Measurements from ENCODE around the gene MTUS2.
"Not testable (repeated sequence)": the region's sequence is repeated elsewhere in the genome, so short reads cannot be mapped to it uniquely, and the experiment has no call there.

Gene MTUS2

GRCh38 chr13:28955264-28955966 lies 135.3 kb downstream of the MTUS2 start:
- Mint-ChIP-seq H3K27ac (no peak overlapping the region), H3K9me3 (no peaks in the 10 kb centered on the region), H3K4me3 (no peak overlapping the region), H3K4me1 (no peaks in the 10 kb centered on the region), H3K27me3 (peaks cover 8 to 13% of the 10 kb centered on the region in 2 donors), H3K36me3 (no peaks in the 10 kb centered on the region)
- ATAC-seq (replicated peaks) (no peak), DNase-seq (no peak)

- Mint-ChIP-seq H3K27me3 (peaks cover 7 to 16% of the 10 kb centered on the region in 2 donors), H3K36me3 (no peaks in the 10 kb centered on the region)
These were observed 137.9 kb downstream of the MTUS2 start for GRCh38 chr13:28958018-28958417.

GRCh38 chr13:28958441-28958840 lies 138.3 kb downstream of the MTUS2 start:
- ATAC-seq (replicated peaks) = no peak
- peaks cover 8 to 16% of the 10 kb centered on the region in 2 donors for H3K27me3 Mint-ChIP-seq
- no peaks in the 10 kb centered on the region for H3K36me3 Mint-ChIP-seq
- no peaks in the 10 kb centered on the region for H3K9me3 Mint-ChIP-seq
- DNase-seq = no peak
- H3K4me3 Mint-ChIP-seq = no peak overlapping the region
- no peaks in the 10 kb centered on the region for H3K4me1 Mint-ChIP-seq
- no peak overlapping the region for H3K27ac Mint-ChIP-seq

More at GRCh38 chr13:28958018-28958417, 137.9 kb downstream of the MTUS2 start:
- ATAC-seq (replicated peaks) (no peak), DNase-seq (no peak)
- H3K4me1 Mint-ChIP-seq = no peaks in the 10 kb centered on the region
- H3K27ac Mint-ChIP-seq = no peak overlapping the region
- no peak overlapping the region for H3K4me3 Mint-ChIP-seq
- H3K9me3 Mint-ChIP-seq = no peaks in the 10 kb centered on the region

- no peak for ATAC-seq (replicated peaks)
- H3K27ac Mint-ChIP-seq = no peak overlapping the region
- H3K9me3 Mint-ChIP-seq = no peaks in the 10 kb centered on the region
- no peaks in the 10 kb centered on the region for H3K4me1 Mint-ChIP-seq
- H3K27me3 Mint-ChIP-seq = peaks cover 11 to 12% of the 10 kb centered on the region in 2 donors
- H3K36me3 Mint-ChIP-seq = no peaks in the 10 kb centered on the region
- H3K4me3 Mint-ChIP-seq = no peak overlapping the region
- no peak for DNase-seq
These were observed 143.9 kb downstream of the MTUS2 start for GRCh38 chr13:28964052-28964451.

GRCh38 chr13:28964803-28965202 lies 144.7 kb downstream of the MTUS2 start:
- H3K36me3 Mint-ChIP-seq = no peaks in the 10 kb centered on the region
- no peaks in the 10 kb centered on the region for H3K4me1 Mint-ChIP-seq
- H3K27ac Mint-ChIP-seq = no peak overlapping the region
- H3K9me3 Mint-ChIP-seq = no peaks in the 10 kb centered on the region
- H3K27me3 Mint-ChIP-seq = peaks cover 11 to 12% of the 10 kb centered on the region in 2 donors
- no peak for DNase-seq
- no peak for ATAC-seq (replicated peaks)
- H3K4me3 Mint-ChIP-seq = no peak overlapping the region

- DNase-seq = no peak
- no peak overlapping the region for H3K4me3 Mint-ChIP-seq
- no peaks in the 10 kb centered on the region for H3K9me3 Mint-ChIP-seq
These were observed 147.1 kb downstream of the MTUS2 start for GRCh38 chr13:28967029-28967915.

GRCh38 chr13:28976195-28976594 lies 156.1 kb downstream of the MTUS2 start:
- ATAC-seq (replicated peaks) (no peak), DNase-seq (no peak)
- no peaks in the 10 kb centered on the region for H3K36me3 Mint-ChIP-seq
- no peak overlapping the region for H3K4me3 Mint-ChIP-seq
- H3K27me3 Mint-ChIP-seq = peaks cover 11 to 21% of the 10 kb centered on the region in 2 donors
- H3K9me3 Mint-ChIP-seq = no peaks in the 10 kb centered on the region
- no peak overlapping the region for H3K27ac Mint-ChIP-seq
- H3K4me1 Mint-ChIP-seq = no peaks in the 10 kb centered on the region

More at GRCh38 chr13:28967029-28967915, 147.1 kb downstream of the MTUS2 start:
- H3K4me1 Mint-ChIP-seq = no peaks in the 10 kb centered on the region
- H3K27ac Mint-ChIP-seq = no peak overlapping the region
- peaks cover 6 to 12% of the 10 kb centered on the region in 2 donors for H3K27me3 Mint-ChIP-seq
- H3K36me3 Mint-ChIP-seq = no peaks in the 10 kb centered on the region
- no peak for ATAC-seq (replicated peaks)

GRCh38 chr13:28976636-28977035 lies 156.5 kb downstream of the MTUS2 start:
- Mint-ChIP-seq H3K9me3 (no peaks in the 10 kb centered on the region), H3K27me3 (peaks cover 11 to 21% of the 10 kb centered on the region in 2 donors), H3K4me3 (no peak overlapping the region), H3K4me1 (no peaks in the 10 kb centered on the region), H3K27ac (no peak overlapping the region), H3K36me3 (no peaks in the 10 kb centered on the region)
- no peak for ATAC-seq (replicated peaks)
- DNase-seq = no peak

GRCh38 chr13:28978574-28978973 lies 158.4 kb downstream of the MTUS2 start:
- no peaks in the 10 kb centered on the region for H3K9me3 Mint-ChIP-seq
- H3K4me3 Mint-ChIP-seq = no peak overlapping the region
- peaks cover 11 to 18% of the 10 kb centered on the region in 2 donors for H3K27me3 Mint-ChIP-seq
- no peaks in the 10 kb centered on the region for H3K4me1 Mint-ChIP-seq
- no peaks in the 10 kb centered on the region for H3K36me3 Mint-ChIP-seq
- ATAC-seq (replicated peaks) (no peak), DNase-seq (no peak)
- H3K27ac Mint-ChIP-seq = no peak overlapping the region

- DNase-seq (no peak), ATAC-seq (replicated peaks) (no peak)
- Mint-ChIP-seq H3K4me3 (no peak overlapping the region), H3K27me3 (peaks cover 12 to 13% of the 10 kb centered on the region in 2 donors), H3K36me3 (no peaks in the 10 kb centered on the region), H3K4me1 (no peaks in the 10 kb centered on the region), H3K9me3 (no peaks in the 10 kb centered on the region), H3K27ac (no peak overlapping the region)
These were observed 161.4 kb downstream of the MTUS2 start for GRCh38 chr13:28981530-28981929.

- Mint-ChIP-seq H3K9me3 (no peaks in the 10 kb centered on the region), H3K27ac (no peak overlapping the region), H3K27me3 (peaks cover 8 to 13% of the 10 kb centered on the region in 2 donors)
These were observed 163.5 kb downstream of the MTUS2 start for GRCh38 chr13:28983641-28984040.

GRCh38 chr13:28984326-28984725 lies 164.2 kb downstream of the MTUS2 start:
- ATAC-seq (replicated peaks) (no peak), DNase-seq (no peak)
- Mint-ChIP-seq H3K27me3 (peaks cover 8 to 13% of the 10 kb centered on the region in 2 donors), H3K4me1 (no peaks in the 10 kb centered on the region), H3K4me3 (no peak overlapping the region), H3K27ac (no peak overlapping the region), H3K36me3 (no peaks in the 10 kb centered on the region), H3K9me3 (no peaks in the 10 kb centered on the region)

More at GRCh38 chr13:28983641-28984040, 163.5 kb downstream of the MTUS2 start:
- no peaks in the 10 kb centered on the region for H3K36me3 Mint-ChIP-seq
- ATAC-seq (replicated peaks) (no peak), DNase-seq (no peak)
- H3K4me3 Mint-ChIP-seq = no peak overlapping the region
- H3K4me1 Mint-ChIP-seq = no peaks in the 10 kb centered on the region

- Mint-ChIP-seq H3K36me3 (no peaks in the 10 kb centered on the region), H3K27ac (no peak overlapping the region), H3K27me3 (peaks cover 8 to 13% of the 10 kb centered on the region in 2 donors), H3K9me3 (no peaks in the 10 kb centered on the region), H3K4me3 (no peak overlapping the region), H3K4me1 (no peaks in the 10 kb centered on the region)
- no peak for ATAC-seq (replicated peaks)
- DNase-seq = no peak
These were observed 164.7 kb downstream of the MTUS2 start for GRCh38 chr13:28984825-28985224.

- H3K27ac Mint-ChIP-seq; H3K4me1 Mint-ChIP-seq; H3K4me3 Mint-ChIP-seq; ATAC-seq (replicated peaks); H3K27me3 Mint-ChIP-seq; DNase-seq; H3K36me3 Mint-ChIP-seq: not testable (repeated sequence)
- H3K9me3 Mint-ChIP-seq = peaks cover 5 to 11% of the 10 kb centered on the region in 2 donors
These were observed 170.2 kb downstream of the MTUS2 start for GRCh38 chr13:28990378-28990777.

- Mint-ChIP-seq H3K36me3 (no peaks in the 10 kb centered on the region), H3K4me3 (no peak overlapping the region), H3K9me3 (peaks cover 5 to 11% of the 10 kb centered on the region in 2 donors), H3K4me1 (peaks cover 0 to 2% of the 10 kb centered on the region in 2 donors), H3K27ac (no peak overlapping the region), H3K27me3 (peaks cover 0 to 5% of the 10 kb centered on the region in 2 donors)
- ATAC-seq (replicated peaks) = no peak
- no peak for DNase-seq
These were observed 171.6 kb downstream of the MTUS2 start for GRCh38 chr13:28991764-28992163.
